MM.1S (cell line): ENCODE results near the gene VEGFA.

Experiments used
- DNase-seq: peaks from one replicate; pipeline ENCODE4 v3.0.0-alpha.2; 2015
- H2AFZ ChIP-seq: fragments of 300-600 bp; sonication (generic); 2 replicates; pipeline ENCODE4 v1.6.0; 2016; ENCODE audit warnings: antibody characterized with exemption, low read length
- H3F3A ChIP-seq: fragments of 300-600 bp; sonication (generic); 2 replicates; pipeline ENCODE4 v1.6.1; 2016; ENCODE audit warnings: mild to moderate bottlenecking, antibody characterized with exemption, low read length, moderate library complexity, mixed read lengths; ENCODE audit not compliant: insufficient read depth
- H3K27ac ChIP-seq: fragments of 300-600 bp; sonication (generic); 2 replicates; pipeline ENCODE4 v1.5.1; 2016; ENCODE audit warnings: mild to moderate bottlenecking, low read length
- H3K27me3 ChIP-seq: fragments of 300-600 bp; sonication (generic); replicated peaks from 2 replicates; pipeline ENCODE4 v1.6.0; 2016; ENCODE audit warnings: low read length; ENCODE audit not compliant: insufficient read depth
- H3K36me3 ChIP-seq: fragments of 300-600 bp; sonication (generic); replicated peaks from 2 replicates; pipeline ENCODE4 v1.6.1; 2016; ENCODE audit warnings: mild to moderate bottlenecking, low read length, mixed read lengths; ENCODE audit not compliant: insufficient read depth
- H3K4me1 ChIP-seq: fragments of 300-600 bp; sonication (generic); 2 replicates; pipeline ENCODE4 v1.6.1; 2016; ENCODE audit warnings: low read length, mixed read lengths
- H3K4me2 ChIP-seq: fragments of 300-600 bp; sonication (generic); 2 replicates; pipeline ENCODE4 v1.6.0; 2016; ENCODE audit warnings: low read depth, low read length
- H3K4me3 ChIP-seq: fragments of 300-600 bp; sonication (generic); 2 replicates; pipeline ENCODE4 v1.5.1; 2016; ENCODE audit warnings: low read length, mixed read lengths
- H3K79me2 ChIP-seq: fragments of 300-600 bp; sonication (generic); 2 replicates; pipeline ENCODE4 v1.6.1; 2016; ENCODE audit warnings: mixed run types, low read length, mixed read lengths
- H3K9ac ChIP-seq: fragments of 300-600 bp; sonication (generic); 2 replicates; pipeline ENCODE4 v1.6.1; 2016; ENCODE audit warnings: low read length, mixed read lengths
- H3K9me2 ChIP-seq: fragments of 300-600 bp; sonication (generic); replicated peaks from 2 replicates; pipeline ENCODE4 v1.6.1; 2016; ENCODE audit warnings: mild to moderate bottlenecking, low read length, mixed read lengths; ENCODE audit not compliant: insufficient read depth
- H3K9me3 ChIP-seq: fragments of 300-600 bp; sonication (generic); replicated peaks from 2 replicates; pipeline ENCODE4 v1.6.1; 2016; ENCODE audit warnings: mild to moderate bottlenecking, low read length, mixed read lengths; ENCODE audit not compliant: insufficient read depth
- H4K20me1 ChIP-seq: fragments of 300-600 bp; sonication (generic); 2 replicates; pipeline ENCODE4 v1.6.1; 2016; ENCODE audit warnings: mild to moderate bottlenecking, low read length, moderate library complexity, mixed read lengths; ENCODE audit not compliant: insufficient read depth
- EZH2 ChIP-seq: fragments of 300-600 bp; sonication (generic); optimal IDR thresholded peaks from 2 replicates; pipeline ENCODE3; 2017; ENCODE audit warnings: low read depth, mild to moderate bottlenecking, antibody characterized with exemption, low read length, mixed read lengths
- EZH2phosphoT487 ChIP-seq: fragments of 300-600 bp; sonication (generic); IDR thresholded peaks from 2 replicates; pipeline ENCODE4 v1.6.1; 2018; ENCODE audit warnings: antibody characterized with exemption, low read length
- TF ChIP-seq, protein P1 (sequence below): fragments of 300-600 bp; sonication (generic); IDR thresholded peaks from 2 replicates; pipeline ENCODE4 v1.5.1; 2016; ENCODE audit warnings: antibody characterized with exemption, low read length, mixed read lengths

VEGFA gene

DNA sequence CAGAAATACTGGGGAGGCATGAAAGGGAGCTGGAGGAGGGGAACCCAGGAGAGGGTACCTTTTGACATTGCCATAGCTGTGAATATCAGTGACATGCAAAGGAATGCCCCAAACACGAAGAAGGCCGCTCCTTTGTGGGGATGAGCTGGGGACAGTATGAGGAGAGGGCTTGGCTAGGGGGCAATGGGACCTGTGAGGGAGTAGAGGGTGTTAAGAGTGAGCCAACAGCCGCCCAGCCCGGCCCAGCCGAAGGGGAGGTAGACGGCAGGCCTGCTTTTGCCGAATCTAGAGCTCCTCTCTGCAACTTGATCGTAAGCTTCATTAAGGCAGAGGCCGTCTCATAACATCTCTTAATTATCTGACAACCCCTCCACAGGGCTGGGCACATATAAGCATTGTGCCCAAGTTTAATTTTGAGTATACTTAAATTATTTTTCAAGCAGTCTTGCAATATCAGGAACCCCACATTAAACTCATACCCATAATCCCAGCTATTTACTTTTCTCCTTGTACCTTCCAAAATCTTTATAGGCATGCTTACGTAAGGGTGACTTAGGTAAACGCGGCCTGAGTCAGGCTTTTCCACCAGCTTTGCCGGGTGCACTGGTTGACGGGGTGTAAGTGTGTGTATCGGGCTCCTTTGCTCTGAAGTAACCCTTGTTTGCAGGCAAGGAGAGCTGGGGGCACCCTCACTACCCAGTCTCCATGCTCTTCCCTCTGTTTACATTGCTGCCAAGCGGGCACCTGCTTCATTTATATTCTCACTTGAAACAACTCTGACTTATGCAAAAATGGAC is 24.9 kb upstream of the VEGFA start:
- no peak overlapping the region for H3K4me2 ChIP-seq
- TF ChIP-seq EZH2 (no peak), EZH2phosphoT487 (no peak)
- TF ChIP-seq, protein P1, sequence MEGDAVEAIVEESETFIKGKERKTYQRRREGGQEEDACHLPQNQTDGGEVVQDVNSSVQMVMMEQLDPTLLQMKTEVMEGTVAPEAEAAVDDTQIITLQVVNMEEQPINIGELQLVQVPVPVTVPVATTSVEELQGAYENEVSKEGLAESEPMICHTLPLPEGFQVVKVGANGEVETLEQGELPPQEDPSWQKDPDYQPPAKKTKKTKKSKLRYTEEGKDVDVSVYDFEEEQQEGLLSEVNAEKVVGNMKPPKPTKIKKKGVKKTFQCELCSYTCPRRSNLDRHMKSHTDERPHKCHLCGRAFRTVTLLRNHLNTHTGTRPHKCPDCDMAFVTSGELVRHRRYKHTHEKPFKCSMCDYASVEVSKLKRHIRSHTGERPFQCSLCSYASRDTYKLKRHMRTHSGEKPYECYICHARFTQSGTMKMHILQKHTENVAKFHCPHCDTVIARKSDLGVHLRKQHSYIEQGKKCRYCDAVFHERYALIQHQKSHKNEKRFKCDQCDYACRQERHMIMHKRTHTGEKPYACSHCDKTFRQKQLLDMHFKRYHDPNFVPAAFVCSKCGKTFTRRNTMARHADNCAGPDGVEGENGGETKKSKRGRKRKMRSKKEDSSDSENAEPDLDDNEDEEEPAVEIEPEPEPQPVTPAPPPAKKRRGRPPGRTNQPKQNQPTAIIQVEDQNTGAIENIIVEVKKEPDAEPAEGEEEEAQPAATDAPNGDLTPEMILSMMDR: no peak
- no peaks in the 10 kb centered on the region for H4K20me1 ChIP-seq
- no peaks in the 10 kb centered on the region for H3F3A ChIP-seq
- H3K9ac ChIP-seq: no peak overlapping the region
- H3K36me3 ChIP-seq: no peaks in the 10 kb centered on the region
- no peaks in the 10 kb centered on the region for H3K9me2 ChIP-seq
- no peak overlapping the region for H3K27ac ChIP-seq
- no peak overlapping the region for H3K4me3 ChIP-seq
- no peak overlapping the region for H2AFZ ChIP-seq
- no peaks in the 10 kb centered on the region for H3K9me3 ChIP-seq
- no peaks in the 10 kb centered on the region for H3K79me2 ChIP-seq
- no peaks in the 10 kb centered on the region for H3K27me3 ChIP-seq
- no peaks in the 10 kb centered on the region for H3K4me1 ChIP-seq
- no peak for DNase-seq

DNA sequence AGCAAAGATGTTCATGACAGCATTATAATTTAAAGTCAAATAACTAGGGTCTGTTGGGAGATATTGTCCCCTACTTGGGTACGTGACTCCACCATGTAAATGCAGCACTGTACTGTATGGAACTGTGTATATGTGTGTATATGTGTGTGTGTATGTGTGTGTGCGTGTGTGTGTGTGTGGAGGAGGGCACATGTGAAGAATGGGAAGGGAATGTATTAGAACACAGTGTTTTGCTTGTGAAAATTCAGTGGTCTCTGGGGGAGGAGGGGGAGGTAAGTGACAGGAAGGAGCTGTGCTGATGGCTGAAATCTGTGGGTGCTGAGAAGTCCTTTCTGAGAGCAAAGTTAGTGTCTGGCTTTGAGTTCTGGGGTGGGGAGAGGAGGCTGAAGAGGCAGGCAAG is 23.9 kb upstream of the VEGFA start:
- no peaks in the 10 kb centered on the region for H3F3A ChIP-seq
- H3K4me1 ChIP-seq: no peaks in the 10 kb centered on the region
- no peaks in the 10 kb centered on the region for H3K27me3 ChIP-seq
- no peak overlapping the region for H3K4me2 ChIP-seq
- H3K27ac ChIP-seq: no peak overlapping the region
- no peaks in the 10 kb centered on the region for H4K20me1 ChIP-seq
- no peaks in the 10 kb centered on the region for H3K9me2 ChIP-seq
- H3K9me3 ChIP-seq: no peaks in the 10 kb centered on the region
- H3K4me3 ChIP-seq: no peak overlapping the region
- no peak for DNase-seq
- no peak for TF ChIP-seq EZH2phosphoT487
- TF ChIP-seq, protein P1: no peak
- no peak for TF ChIP-seq EZH2
- no peaks in the 10 kb centered on the region for H3K36me3 ChIP-seq
- H2AFZ ChIP-seq: no peak overlapping the region
- no peaks in the 10 kb centered on the region for H3K79me2 ChIP-seq
- H3K9ac ChIP-seq: no peak overlapping the region

DNA sequence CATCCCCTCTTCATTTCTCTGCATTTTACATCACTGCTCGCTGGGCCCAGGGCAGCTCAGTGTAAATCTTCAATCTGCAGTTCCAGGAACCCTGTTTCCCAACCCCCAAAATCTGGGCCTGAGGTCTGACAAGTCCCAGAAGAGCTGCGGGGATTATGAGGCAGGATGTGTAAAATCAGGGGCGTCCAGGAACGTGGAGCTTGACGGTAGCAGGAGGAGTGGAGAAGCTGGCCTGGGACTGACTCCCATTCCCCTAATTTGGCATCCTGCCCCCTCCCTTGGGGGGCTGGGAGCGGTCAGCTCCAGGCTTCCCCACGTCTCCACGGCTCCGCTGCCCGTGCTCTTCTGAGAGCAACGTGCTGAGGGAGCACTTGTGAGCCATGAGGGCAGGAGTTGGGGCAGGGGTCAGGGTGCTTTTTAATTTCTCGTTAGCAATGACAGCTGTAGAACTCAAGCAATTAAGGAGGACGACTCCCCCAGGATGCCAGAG is 23.4 kb upstream of the VEGFA start:
- H3K4me2 ChIP-seq: no peak overlapping the region
- no peaks in the 10 kb centered on the region for H4K20me1 ChIP-seq
- no peak overlapping the region for H3K4me3 ChIP-seq
- H3K9me3 ChIP-seq: no peaks in the 10 kb centered on the region
- no peak overlapping the region for H3K27ac ChIP-seq
- H3K4me1 ChIP-seq: no peaks in the 10 kb centered on the region
- H3K36me3 ChIP-seq: no peaks in the 10 kb centered on the region
- H3K9me2 ChIP-seq: no peaks in the 10 kb centered on the region
- no peak overlapping the region for H3K9ac ChIP-seq
- no peaks in the 10 kb centered on the region for H3K79me2 ChIP-seq
- H2AFZ ChIP-seq: no peak overlapping the region
- DNase-seq: no peak
- H3K27me3 ChIP-seq: no peaks in the 10 kb centered on the region
- TF ChIP-seq, protein P1: no peak
- TF ChIP-seq EZH2phosphoT487 (no peak), EZH2 (no peak)
- H3F3A ChIP-seq: no peaks in the 10 kb centered on the region
